Endothelial cell of umbilical vein (primary cell): ENCODE data around the gene LEPROT. TPM values are rescaled to one million over a fixed set of nuclear protein-coding genes. Genes with fewer than 3 reads are reported as not detected.

Experiments
- BruUV-seq: library from RNA; stranded (reverse); fragments of 400-500 nt; replicated peaks from 2 replicates; lab custom pipeline; 2021; lab: Mats Ljungman, UMichigan
- CTCF ChIA-PET: fragments of 300-600, 350-600 bp; sonication (Branson Sonifier 250); formaldehyde crosslinking; loops from one replicate; lab custom pipeline; 2021; ENCODE audit warnings: antibody characterized with exemption, inconsistent platforms; lab: Charles Lee
- POLR2A ChIA-PET: fragments of 300-600, 350-600 bp; sonication (Branson Sonifier 250); formaldehyde crosslinking; loops from one replicate; lab custom pipeline; 2021; ENCODE audit warnings: antibody characterized with exemption, inconsistent platforms; lab: Charles Lee
- DNase-seq: peaks from one replicate; pipeline ENCODE4 v3.0.0-alpha.2; 2011; ENCODE audit warnings: low read depth, low spot score
- FAIRE-seq: peaks from 2 replicates; lab custom pipeline; 2011; peaks lifted over from hg19 to GRCh38; lab: Jason Lieb, UNC
- H2AFZ ChIP-seq: 2 replicates; pipeline ENCODE4 v1.6.0; 2012; ENCODE audit warnings: low read depth, low read length, control low read depth, inconsistent platforms
- H3K27ac ChIP-seq: 2 replicates; pipeline ENCODE4 v1.5.1; 2011; ENCODE audit warnings: low read depth, mild to moderate bottlenecking, control low read depth, low read length, moderate library complexity; ENCODE audit not compliant: insufficient read depth
- H3K27me3 ChIP-seq, 2 experiments: 2 replicates each; pipeline versions ENCODE4 v1.6.0 to v1.6.1; 2011; ENCODE audit warnings: low read length in 2 of 2, mixed read lengths in 1 of 2; ENCODE audit not compliant: control insufficient read depth in 2 of 2, insufficient read depth in 2 of 2
- H3K36me3 ChIP-seq, 2 experiments: 2 replicates in 1 of 2; 3 replicates in 1 of 2; pipeline ENCODE4 v1.5.1; 2011; ENCODE audit warnings: low read length in 2 of 2, mild to moderate bottlenecking in 1 of 2, moderate library complexity in 1 of 2; ENCODE audit not compliant: control insufficient read depth in 2 of 2, insufficient read depth in 2 of 2; ENCODE audit errors: extremely low read depth in 1 of 2
- H3K4me1 ChIP-seq: 3 replicates; pipeline ENCODE4 v1.5.1; 2011; ENCODE audit warnings: mild to moderate bottlenecking, low read length; ENCODE audit not compliant: control insufficient read depth, insufficient read depth; ENCODE audit errors: extremely low read depth
- H3K4me2 ChIP-seq: 2 replicates; pipeline ENCODE4 v1.6.1; 2011; ENCODE audit warnings: low read length, control low read depth, mixed read lengths; ENCODE audit not compliant: insufficient read depth
- H3K4me3 ChIP-seq, 3 experiments: fragments of 200-600 bp in 1 of 3; sonication (generic), shearing (Covaris generic) in 1 of 3; replicated peaks in 1 of 3; 2 replicates each; pipeline ENCODE4 v1.5.1; 2011 to 2016; ENCODE audit warnings: control low read depth in 3 of 3, low read length in 3 of 3, mild to moderate bottlenecking in 2 of 3, inconsistent platforms in 1 of 3, low read depth in 1 of 3, moderate library complexity in 1 of 3; ENCODE audit not compliant: insufficient read depth in 1 of 3
- H3K79me2 ChIP-seq: 2 replicates; pipeline ENCODE4 v1.6.0; 2012; ENCODE audit warnings: low read length, inconsistent platforms; ENCODE audit not compliant: control insufficient read depth, insufficient read depth
- H3K9ac ChIP-seq: replicated peaks from 2 replicates; pipeline ENCODE3; 2011; ENCODE audit warnings: low read length, control low read depth; ENCODE audit not compliant: insufficient read depth; ENCODE audit errors: extremely low read depth
- H3K9me1 ChIP-seq: replicated peaks from 3 replicates; pipeline ENCODE4 v1.6.0; 2011; ENCODE audit warnings: mild to moderate bottlenecking, low read length; ENCODE audit not compliant: control insufficient read depth, insufficient read depth; ENCODE audit errors: extremely low read depth
- H3K9me3 ChIP-seq: replicated peaks from 2 replicates; pipeline ENCODE4 v1.5.1; 2012; ENCODE audit warnings: low read length, inconsistent platforms; ENCODE audit not compliant: control insufficient read depth, insufficient read depth
- H4K20me1 ChIP-seq: replicated peaks from 2 replicates; pipeline ENCODE3; 2011; ENCODE audit warnings: mild to moderate bottlenecking, low read length; ENCODE audit not compliant: control insufficient read depth, insufficient read depth; ENCODE audit errors: extremely low read depth
- FOS ChIP-seq: IDR thresholded peaks from 2 replicates; pipeline ENCODE4 v1.6.1; 2011; ENCODE audit warnings: mild to moderate bottlenecking, low read length, moderate library complexity, borderline replicate concordance; ENCODE audit not compliant: insufficient read depth
- GATA2 ChIP-seq: IDR thresholded peaks from 2 replicates; pipeline ENCODE4 v1.7.0; 2011; ENCODE audit warnings: low read depth, mild to moderate bottlenecking, moderate library complexity, mixed read lengths, low read length; ENCODE audit not compliant: insufficient read length, insufficient read depth
- JUN ChIP-seq: IDR thresholded peaks from 2 replicates; pipeline ENCODE4 v1.6.1; 2011; ENCODE audit warnings: borderline replicate concordance, low read depth; ENCODE audit not compliant: insufficient read length, insufficient read depth
- MYC ChIP-seq: IDR thresholded peaks from one replicate; pipeline ENCODE4 v1.6.1; 2011; ENCODE audit warnings: mild to moderate bottlenecking, low read depth, low read length
- POLR2A ChIP-seq: IDR thresholded peaks from 2 replicates; pipeline ENCODE4 v1.6.1; 2012; ENCODE audit warnings: low read depth, mild to moderate bottlenecking, control low read depth, low read length
- POLR2AphosphoS5 ChIP-seq: IDR thresholded peaks from 2 replicates; pipeline ENCODE4 v1.6.1; 2012; ENCODE audit warnings: low read depth, mild to moderate bottlenecking, control low read depth, low read length, moderate library complexity; ENCODE audit not compliant: insufficient read depth
- dilution Hi-C: fragments of 300-500 bp; cut with MboI; formaldehyde crosslinking; loops from one replicate; pipeline ENCODE4 v1.15.0; 2019; ENCODE audit warnings: low sequenced_read_pairs; ENCODE audit not compliant: extremely low pct_ligation_motif_present
- intact Hi-C: fragments of 100-400 bp; cut with micrococcal nuclease; formaldehyde crosslinking; loops from one replicate; pipeline ENCODE4 v1.10.0; 2022
- polyA plus RNA-seq, 4 experiments: library from polyadenylated mRNA; depleted of rRNA in 3 of 4; stranded (reverse) in 3 of 4; unstranded in 1 of 4; fragments of >200 nt; gene quantifications; 2 replicates each; pipeline versions ENCODE4 v1.2.1 to v1.2.3, GENCODE V29; 2011 to 2012; ENCODE audit warnings: missing spikeins in 1 of 4
- total RNA-seq: library from RNA; stranded (reverse); gene quantifications from 2 replicates; pipeline ENCODE4 v1.2.3, GENCODE V29; 2021
- TF ChIP-seq, protein P1 (sequence below), 2 donors: IDR thresholded peaks; 1 replicate in 1 of 2; 2 replicates in 1 of 2; pipeline ENCODE4 v1.5.1; 2011; ENCODE audit warnings: low read length in 2 of 2, mild to moderate bottlenecking in 2 of 2, moderate library complexity in 2 of 2, control low read depth in 1 of 2, inconsistent platforms in 1 of 2, low read depth in 1 of 2; ENCODE audit not compliant: insufficient read depth in 1 of 2; ENCODE audit errors: extremely low read depth in 1 of 2
- TF ChIP-seq, protein P2 (sequence below): IDR thresholded peaks from 2 replicates; pipeline ENCODE4 v1.6.1; 2011; ENCODE audit not compliant: insufficient read depth, insufficient read length

LEPROT gene
- total and polyA plus RNA-seq, 2 donors (not counting 3 experiments of a cell fraction or from before 2014, with no cell fraction given): 80.6 to 94.8 TPM

DNA sequence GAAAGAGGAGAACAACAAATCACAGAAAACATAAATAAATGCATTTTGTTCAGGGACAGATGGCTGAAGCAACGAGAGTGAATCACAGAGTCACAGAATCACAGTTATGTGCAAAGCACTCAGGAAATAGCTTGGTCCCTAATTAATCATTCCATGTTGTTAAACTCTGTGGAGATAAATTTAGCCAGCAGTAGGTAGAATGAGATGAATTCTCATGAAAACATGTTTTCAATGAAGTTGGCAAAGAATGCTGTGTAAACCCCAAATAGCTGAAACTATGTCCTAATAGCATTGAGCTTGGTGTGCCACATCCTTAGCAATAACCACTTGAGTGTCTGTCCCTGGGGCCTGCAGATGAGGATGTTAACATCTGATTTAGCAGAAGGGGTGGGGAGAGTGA, 20.4 kb downstream of the LEPROT start:
- DNase-seq: no peak
- H3K9me3 ChIP-seq: no peaks in the 10 kb centered on the region
- H3K9me1 ChIP-seq: no peaks in the 10 kb centered on the region
- no TSS peak for BruUV-seq
- TF ChIP-seq FOS: no peak
- TF ChIP-seq, protein P1, sequence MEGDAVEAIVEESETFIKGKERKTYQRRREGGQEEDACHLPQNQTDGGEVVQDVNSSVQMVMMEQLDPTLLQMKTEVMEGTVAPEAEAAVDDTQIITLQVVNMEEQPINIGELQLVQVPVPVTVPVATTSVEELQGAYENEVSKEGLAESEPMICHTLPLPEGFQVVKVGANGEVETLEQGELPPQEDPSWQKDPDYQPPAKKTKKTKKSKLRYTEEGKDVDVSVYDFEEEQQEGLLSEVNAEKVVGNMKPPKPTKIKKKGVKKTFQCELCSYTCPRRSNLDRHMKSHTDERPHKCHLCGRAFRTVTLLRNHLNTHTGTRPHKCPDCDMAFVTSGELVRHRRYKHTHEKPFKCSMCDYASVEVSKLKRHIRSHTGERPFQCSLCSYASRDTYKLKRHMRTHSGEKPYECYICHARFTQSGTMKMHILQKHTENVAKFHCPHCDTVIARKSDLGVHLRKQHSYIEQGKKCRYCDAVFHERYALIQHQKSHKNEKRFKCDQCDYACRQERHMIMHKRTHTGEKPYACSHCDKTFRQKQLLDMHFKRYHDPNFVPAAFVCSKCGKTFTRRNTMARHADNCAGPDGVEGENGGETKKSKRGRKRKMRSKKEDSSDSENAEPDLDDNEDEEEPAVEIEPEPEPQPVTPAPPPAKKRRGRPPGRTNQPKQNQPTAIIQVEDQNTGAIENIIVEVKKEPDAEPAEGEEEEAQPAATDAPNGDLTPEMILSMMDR (IDR thresholded peaks at IDR 0.05; ENCODE audit: extremely low read depth in 1 of 2, insufficient read depth in 1 of 2, low read depth in 1 of 2, low read length in 2 of 2): no peak
- H4K20me1 ChIP-seq: no peaks in the 10 kb centered on the region
- dilution Hi-C loops: no loop called here
- POLR2A ChIA-PET: no interaction called here
- no peaks in the 10 kb centered on the region for H3K27me3 ChIP-seq
- no peaks in the 10 kb centered on the region for H3K36me3 ChIP-seq
- no peak overlapping the region for H3K4me2 ChIP-seq
- no peak overlapping the region for H3K9ac ChIP-seq
- no peak overlapping the region for H3K4me3 ChIP-seq
- CTCF ChIA-PET: interaction anchor here (0.6 to 4.6 kb wide), 6 partner anchors 8 to 247 kb away, joined by 3 to 24 read pairs (median 4); partner anchors contain the start of genes LEPR and LEPROT
- no peaks in the 10 kb centered on the region for H3K79me2 ChIP-seq
- intact Hi-C loops: no loop called here
- no peak overlapping the region for H3K27ac ChIP-seq
- no peak for FAIRE-seq
- H3K4me1 ChIP-seq: no peaks in the 10 kb centered on the region
- no peak overlapping the region for H2AFZ ChIP-seq

DNA sequence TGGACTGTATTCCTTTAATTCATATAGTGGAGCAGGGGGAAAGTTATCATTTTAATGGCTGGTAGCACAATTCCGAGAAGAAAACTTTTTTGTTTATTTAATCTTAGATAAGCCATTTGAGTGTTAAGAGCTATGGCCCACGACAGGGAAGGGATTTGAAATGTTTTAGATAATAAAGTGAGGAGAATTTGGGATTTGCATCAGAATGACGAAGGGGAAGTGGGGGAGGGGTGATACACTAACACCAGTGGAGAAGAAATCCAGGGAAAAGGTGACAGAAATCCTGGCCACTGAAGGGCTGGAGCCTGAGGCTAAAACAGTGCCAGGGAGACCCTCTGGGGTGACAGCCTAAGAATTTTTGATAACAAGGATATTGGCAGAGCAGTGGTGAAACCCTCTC, 21.0 kb downstream of the LEPROT start:
- H3K9ac ChIP-seq: no peak overlapping the region
- no peaks in the 10 kb centered on the region for H3K27me3 ChIP-seq
- no peaks in the 10 kb centered on the region for H3K4me1 ChIP-seq
- H3K4me3 ChIP-seq: no peak overlapping the region
- intact Hi-C loops: no loop called here
- no peaks in the 10 kb centered on the region for H3K9me3 ChIP-seq
- ChIA-PET CTCF (interaction anchor here (1.1 to 4.6 kb wide), 5 partner anchors 8 to 246 kb away, joined by 3 to 24 read pairs (median 6); partner anchors contain the start of genes LEPR and LEPROT), POLR2A (no interaction called here)
- no peaks in the 10 kb centered on the region for H4K20me1 ChIP-seq
- no peak overlapping the region for H3K27ac ChIP-seq
- no peaks in the 10 kb centered on the region for H3K36me3 ChIP-seq
- no peak for TF ChIP-seq GATA2
- no peak for TF ChIP-seq POLR2AphosphoS5
- no peak for TF ChIP-seq MYC
- no peak for TF ChIP-seq FOS
- TF ChIP-seq POLR2A: no peak
- TF ChIP-seq JUN: no peak
- TF ChIP-seq, protein P2, sequence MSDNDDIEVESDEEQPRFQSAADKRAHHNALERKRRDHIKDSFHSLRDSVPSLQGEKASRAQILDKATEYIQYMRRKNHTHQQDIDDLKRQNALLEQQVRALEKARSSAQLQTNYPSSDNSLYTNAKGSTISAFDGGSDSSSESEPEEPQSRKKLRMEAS: no peak
- H3K79me2 ChIP-seq: no peaks in the 10 kb centered on the region
- FAIRE-seq: no peak
- no TSS peak for BruUV-seq
- dilution Hi-C loops: no loop called here
- no peak overlapping the region for H3K4me2 ChIP-seq
- no peak for DNase-seq
- no peak overlapping the region for H2AFZ ChIP-seq
- no peaks in the 10 kb centered on the region for H3K9me1 ChIP-seq
